NCI-H510A treated with DMSO at 0.1 percent for 48 hours (cell line): ENCODE measurements around the gene PIGV.
A peak's percentile ranks its signal among the peaks of the same experiment; 100 is the strongest.
"Not testable (repeated sequence)": the region's sequence is repeated elsewhere in the genome, so short reads cannot be mapped to it uniquely, and the experiment has no call there.

Experiments used
- DNase-seq: peaks from one replicate; lab custom pipeline; 2025; lab: John Stamatoyannopoulos, UW

PIGV gene

DNA sequence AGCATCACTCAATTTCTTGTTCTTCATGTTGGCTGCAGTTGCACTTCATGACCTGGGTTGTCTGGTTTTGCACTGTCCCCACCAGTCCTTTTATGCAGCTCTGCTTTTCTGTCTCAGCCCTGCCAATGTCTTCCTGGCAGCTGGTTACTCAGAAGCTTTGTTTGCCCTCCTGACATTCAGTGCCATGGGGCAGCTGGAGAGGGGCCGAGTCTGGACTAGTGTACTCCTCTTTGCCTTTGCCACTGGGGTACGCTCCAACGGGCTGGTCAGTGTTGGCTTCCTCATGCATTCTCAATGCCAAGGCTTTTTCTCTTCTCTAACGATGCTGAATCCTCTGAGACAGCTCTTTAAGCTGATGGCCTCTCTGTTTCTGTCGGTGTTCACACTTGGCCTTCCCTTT, 6.6 kb downstream of the PIGV start:
- DNase-seq = no peak

DNA sequence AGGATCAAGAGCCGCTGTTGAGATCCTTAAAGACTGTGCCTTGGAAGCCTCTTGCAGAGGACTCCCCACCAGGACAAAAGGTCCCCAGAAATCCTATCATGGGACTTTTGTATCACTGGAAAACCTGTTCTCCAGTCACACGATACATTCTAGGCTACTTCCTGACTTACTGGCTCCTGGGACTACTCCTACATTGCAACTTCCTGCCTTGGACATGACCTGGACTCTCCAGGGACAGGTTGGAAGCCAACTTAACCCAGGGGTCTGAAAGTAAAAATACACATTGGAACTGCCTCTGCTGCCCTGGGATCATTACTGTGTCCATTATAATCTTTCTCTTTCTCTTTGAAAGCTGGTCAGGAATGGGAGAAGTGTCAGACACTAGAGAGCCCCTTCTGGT, 9.9 kb downstream of the PIGV start:
- no peak for DNase-seq

DNA sequence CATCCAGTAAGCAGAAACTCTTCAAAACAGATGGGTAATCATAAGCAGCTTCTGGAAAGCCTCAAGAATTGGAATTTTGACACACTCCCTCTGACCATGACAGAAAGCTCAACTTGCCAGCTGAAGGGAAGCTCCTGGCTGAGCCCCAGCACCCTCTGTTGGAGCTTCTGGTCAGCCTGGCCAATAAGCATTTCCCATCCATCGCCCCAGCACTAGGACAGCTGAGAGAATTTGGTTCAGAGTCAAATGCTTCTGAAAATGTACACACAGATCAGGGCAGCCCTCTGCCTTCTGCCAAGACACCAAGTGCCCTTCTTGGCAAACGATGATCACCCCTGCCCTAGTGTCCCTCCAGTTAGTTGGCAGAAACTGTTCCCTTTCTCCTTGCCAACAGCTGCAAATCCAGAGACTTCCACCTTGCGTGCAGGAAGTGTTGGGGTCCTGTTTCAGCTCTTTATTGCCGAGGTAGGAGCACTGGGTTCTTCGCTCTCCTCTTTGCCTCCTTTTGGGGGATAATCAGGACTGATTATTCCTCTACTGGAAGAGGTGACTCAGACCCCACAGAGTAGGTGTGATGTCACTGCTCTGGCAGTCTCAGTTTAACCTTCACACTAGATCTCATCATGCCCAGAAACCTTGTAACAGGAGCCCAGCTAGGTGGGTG, 11.9 kb downstream of the PIGV start:
- no peak for DNase-seq

DNA sequence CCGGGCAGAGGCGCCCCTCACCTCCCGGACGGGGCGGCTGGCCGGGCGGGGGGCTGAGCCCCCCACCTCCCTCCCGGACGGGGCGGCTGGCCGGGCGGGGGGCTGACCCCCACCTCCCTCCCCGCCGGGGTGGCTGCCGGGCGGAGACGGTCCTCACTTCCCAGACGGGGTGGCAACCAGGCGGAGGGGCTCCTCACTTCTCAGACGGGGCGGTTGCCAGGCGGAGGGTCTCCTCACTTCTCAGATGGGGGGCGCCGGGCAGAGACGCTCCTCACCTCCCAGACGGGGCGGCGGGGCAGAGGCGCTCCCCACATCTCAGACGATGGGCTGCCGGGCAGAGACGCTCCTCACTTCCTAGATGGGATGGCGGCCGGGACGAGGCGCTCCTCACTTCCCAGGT, 16.2 kb downstream of the PIGV start:
- DNase-seq = not testable (repeated sequence)

DNA sequence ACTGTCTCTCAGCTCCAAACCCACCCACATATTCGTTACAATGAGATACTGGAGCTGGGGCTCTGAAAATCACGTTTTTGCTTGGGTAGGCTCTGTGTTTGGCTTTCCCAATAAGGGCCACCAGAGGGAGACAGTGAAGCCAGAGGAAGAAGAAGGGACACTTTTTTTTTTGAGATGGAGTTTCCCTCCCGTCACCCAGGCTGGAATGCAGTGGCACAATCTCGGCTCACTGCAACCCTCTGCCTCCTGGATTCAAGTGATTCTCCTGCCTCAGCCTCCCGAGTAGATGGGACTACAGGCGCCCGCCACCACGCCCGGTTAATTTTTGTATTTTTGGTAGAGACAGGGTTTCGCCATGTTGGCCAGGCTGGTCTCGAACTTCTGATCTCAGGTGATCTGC, 22.4 kb downstream of the PIGV start:
- DNase-seq = peak; percentile 43

DNA sequence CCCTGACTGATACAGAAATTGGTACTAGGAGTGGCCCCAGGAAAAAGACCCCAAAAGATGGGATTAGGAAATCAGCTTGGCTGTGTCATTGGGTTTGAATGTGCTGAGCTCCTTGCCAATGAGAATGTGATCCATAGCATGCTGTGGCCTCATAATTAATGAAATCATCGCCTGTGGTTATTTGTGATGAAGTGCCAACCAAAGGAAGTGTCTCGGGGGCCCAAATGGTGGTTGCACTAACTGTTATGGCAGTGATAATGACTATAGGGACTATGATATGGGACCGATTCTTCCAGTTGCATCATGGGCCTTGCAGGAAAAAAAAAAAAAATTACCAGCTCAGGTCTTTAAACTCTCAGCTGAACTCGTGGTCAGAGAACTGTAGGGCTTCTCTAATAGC, 23.3 kb downstream of the PIGV start:
- DNase-seq = no peak

DNA sequence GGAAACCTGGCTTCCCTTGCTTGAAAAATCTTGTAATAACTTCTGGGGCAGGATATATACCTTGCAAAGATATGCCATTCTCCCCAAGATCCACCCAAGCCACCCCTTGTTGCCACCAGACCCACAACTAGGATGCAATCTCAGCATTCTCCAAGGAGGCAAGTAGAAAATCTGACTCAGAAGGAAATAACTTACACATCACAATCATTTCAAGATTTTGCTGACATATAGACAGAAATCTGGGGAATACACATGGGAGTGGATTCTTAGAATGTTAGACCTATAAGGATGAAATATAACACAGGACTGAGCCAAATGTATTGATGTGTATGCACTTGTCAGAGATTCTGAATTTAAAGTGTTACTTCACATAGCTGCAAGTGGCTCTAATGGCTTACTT, 24.0 kb downstream of the PIGV start:
- DNase-seq = no peak

DNA sequence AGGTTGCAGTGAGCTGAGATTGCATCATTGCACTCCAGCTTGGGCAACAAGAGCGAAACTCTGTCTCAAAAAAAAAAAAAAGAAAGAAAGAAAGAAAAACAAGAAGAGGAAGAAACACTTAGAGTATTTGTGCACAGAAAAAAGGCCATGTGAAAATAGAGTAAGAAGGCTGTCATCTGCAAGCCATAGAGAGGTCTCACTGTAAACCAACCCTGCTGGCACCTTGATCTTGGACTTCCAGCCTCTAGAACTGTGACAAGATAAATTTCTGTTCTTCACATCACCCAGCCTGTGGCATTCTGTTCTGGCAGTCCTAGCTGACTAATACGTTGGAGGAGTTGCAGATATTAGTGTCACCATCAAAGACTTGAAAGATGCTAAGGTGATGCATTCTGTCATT, 26.6 kb downstream of the PIGV start:
- no peak for DNase-seq

DNA sequence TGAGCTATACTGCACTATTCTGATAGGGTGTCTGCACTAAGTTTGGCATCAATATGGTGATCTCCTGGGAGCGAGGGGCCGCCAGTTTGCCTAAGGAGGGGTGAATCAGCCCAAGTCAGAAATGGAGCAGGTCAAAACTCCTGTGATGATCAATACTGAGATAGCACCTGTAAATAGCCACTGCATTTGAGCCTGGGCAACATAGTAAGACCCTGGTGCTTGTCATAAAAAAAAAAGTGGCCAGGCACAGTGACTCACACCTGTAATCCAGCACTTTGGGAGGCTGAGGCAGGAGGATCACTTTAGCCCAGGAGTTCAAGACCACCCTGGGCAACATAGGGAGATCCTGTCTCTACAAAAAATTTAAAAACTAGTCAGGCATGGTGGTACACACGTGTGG, 27.1 kb downstream of the PIGV start:
- no peak for DNase-seq

DNA sequence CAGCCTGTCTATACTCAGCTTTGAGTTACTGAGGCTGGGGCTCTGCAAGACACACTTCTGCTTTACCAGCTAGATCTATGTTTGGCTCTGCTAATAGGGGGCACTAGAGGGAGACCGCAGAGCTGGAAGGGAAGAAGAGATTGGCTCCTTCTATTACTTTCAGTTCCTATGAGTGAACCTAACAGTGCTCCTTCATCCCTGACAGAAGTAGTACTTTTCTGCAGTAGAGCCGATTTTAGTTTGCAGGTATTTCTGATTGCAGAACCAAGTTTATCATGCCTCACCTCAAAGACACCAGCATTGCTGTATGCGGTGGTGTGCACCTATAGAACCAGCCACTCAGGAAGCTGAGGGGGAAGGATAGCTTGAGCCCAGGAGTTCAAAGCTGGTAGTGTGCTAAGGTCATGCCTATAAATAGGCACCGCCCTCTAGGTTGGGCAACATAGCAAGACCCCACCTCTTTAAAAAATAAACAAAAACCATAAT, 33.1 kb downstream of the PIGV start:
- DNase-seq = no peak

DNA sequence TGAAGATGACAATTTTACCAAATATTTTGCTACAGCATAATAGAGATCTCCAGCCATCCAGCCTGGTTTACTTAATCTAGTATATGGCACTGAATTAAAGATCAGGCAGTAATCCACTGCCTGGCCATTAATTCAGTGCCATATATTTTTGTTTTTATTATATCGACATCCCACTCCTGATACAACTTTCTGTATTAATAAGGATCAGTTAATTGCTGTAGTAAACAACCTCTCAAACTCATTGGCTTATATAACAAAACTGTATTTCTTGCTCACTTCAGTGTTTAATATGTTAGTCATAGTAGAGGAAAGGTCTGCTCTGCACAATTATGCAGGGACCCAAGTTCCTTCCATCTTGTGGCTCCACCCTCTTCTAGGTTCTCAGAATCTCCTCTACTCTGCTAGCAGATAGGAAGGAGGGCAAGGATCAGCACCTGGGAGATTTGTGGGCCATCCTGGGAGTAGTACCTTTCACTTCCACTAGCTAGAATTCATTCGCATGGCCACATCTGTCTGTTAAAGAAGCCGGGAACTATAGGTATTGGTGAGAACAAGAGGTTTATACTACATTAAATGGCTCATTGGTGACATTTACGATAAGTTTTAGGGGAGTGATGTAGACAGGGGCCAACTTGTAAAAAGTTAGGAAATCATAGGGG, 35.1 kb downstream of the PIGV start:
- DNase-seq = no peak

DNA sequence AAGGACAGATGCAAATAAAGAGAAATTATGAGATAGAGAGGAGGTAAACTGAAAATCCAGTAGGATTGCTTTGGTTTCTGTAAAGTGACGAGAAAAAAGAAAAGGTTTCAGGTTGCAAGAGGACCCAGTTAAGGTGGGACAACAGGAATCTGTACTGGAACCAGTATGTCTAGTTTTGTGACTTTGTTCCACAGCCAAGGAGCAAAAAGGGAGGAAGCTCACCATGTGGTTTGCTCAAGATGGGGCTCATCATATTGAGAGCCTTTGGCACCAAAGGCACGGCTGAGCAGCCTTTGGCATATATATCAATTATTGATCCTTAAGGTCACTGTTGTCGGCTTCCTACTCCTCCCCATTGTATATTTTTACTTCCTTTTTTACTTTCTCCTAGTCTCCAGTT, 37.0 kb downstream of the PIGV start:
- no peak for DNase-seq

DNA sequence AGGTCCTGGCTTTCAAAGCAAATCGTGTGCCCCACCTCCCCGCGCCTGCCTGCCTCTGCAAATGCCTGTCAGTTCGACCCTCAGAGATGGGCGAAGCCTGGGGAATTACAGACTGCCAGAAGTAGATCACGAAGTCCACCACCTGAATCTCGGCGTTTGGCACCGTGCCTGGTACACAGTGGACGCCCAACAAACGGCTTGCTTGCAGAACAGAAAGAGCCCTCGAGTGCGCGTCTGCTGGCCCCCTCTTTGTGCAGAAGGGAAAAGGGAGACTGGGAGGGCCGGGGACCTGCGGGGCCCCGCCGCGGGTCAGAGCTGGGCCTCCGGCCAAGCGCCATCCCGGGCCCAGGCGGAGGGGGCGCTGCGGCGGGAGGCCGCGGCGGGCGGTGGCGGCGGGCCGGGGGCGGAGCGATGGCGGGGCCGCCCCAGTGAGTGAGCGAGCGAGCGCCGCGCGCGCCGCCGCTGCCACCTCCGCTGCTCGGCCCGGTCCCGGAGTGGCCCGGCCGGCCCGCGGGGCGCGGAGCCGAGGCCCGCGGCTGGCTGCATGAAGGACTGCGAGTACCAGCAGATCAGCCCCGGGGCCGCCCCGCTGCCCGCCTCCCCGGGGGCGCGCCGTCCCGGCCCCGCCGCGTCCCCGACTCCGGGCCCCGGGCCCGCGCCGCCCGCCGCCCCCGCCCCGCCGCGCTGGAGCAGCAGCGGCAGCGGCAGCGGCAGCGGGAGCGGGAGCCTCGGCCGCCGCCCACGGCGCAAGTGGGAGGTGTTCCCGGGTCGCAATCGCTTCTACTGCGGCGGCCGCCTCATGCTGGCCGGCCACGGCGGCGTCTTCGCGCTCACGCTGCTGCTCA, 38.7 kb downstream of the PIGV start, which contains the start of gene ZDHHC18:
TSS of gene ZDHHC18 (plus strand) at position 428 of the 845 bp plus-strand sequence. CDS start at position 545, 117 bp downstream.
- DNase-seq = peak; percentile 64

DNA sequence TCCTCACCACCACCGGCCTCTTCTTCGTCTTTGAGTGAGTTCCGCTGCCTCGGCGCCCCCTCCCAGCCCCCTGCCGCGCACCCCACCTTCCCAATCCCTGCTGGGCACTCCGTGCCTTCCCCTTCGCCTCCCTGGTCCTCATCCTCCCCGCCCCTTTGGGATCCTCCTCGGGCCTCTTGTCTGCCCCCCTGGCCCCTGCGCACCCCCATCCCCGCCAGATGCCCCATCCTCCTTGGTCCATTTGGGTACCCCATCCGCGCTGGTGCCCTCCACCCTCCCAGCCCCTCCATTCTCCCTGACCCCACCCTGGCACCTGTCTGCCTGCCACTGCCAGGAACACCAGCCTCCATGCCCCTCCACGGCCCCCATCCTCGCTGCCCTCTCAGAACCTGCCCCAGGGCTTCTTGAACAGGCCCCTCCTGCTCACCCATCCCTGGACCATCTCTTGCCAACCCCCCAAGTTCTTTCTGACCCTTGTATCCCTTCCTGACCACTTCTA, 39.4 kb downstream of the PIGV start:
- no peak for DNase-seq

DNA sequence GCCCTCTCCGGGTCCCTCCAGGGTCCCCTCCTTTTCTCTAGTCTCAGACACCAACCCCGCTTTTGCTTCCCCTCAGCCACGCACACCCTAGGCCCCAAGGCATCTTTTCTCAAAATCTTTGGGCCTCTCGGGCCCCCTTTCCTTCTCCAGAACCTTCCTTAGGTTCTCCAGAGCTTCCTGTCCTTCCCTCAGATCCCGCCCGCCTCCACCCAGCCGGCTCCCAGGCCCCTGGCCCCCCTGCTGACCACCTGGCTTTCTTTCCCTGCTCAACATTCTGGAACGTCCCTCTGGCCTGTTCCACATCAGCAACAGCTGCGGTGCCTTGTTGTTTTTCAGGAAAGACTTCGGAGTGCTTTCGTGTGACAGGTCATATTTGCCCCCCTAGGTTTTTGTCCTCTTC, 39.9 kb downstream of the PIGV start:
- DNase-seq = no peak

DNA sequence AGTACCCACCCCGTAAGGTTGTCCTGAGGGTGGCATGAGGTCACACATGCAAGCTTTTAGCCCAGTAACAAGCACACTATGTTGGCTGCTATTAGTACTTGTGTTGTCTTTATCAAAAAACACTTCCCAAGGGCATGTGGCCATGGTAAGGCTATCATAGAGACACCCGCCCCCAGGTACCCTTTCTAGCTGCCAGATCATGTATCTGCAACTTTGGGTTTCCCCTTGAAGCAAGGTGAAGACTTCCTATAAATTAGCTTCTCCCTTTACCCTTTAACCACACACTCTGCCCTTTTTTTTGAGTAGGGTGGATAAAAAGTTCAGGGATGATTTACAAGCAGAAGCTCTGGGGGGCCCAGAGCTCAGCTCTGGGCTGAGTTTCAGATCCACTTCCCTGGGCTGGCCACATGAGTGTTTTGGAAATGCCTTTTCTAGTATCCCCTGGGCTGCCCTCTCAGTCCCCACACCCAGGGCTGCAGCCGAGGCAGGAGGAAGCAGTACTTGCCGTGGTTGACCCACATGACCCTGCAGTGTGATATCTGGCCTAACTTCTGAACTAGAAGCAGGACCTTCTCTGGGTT, 40.8 kb downstream of the PIGV start:
- no peak for DNase-seq

DNA sequence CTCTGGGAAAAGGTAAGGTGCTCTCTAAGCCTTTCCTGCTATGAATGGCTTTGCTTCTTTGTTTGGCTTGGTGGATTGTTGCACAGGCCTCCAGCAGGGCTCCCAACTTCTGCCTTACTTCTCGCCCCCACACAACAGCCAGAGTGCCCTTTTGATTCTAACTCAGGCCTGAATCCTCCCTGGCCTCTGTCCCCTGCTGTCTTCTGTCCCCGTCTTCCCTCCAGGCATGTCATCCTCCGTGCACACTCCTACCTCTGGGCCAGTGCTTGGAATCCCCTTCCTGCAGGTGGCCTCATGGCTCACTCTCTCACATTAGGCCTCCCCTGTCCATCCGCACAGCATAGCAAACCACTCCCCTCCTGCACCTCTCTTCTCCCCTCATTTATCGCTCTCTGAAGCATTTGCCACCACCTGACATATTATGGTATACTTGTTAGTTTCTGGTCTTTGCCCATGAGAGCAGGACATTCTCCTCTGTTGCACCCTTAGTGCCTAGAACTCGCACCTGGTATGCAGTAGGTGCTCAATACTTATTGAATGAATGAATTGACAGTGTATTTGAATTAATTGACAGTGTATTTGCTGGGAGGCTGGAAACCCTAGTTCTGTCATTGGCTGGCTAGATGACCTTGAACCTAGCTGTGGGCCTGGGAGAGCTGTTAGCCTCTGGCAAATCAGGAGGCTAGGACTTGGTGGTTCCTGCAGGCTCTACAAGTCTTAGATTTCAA, 41.6 kb downstream of the PIGV start:
- no peak for DNase-seq

DNA sequence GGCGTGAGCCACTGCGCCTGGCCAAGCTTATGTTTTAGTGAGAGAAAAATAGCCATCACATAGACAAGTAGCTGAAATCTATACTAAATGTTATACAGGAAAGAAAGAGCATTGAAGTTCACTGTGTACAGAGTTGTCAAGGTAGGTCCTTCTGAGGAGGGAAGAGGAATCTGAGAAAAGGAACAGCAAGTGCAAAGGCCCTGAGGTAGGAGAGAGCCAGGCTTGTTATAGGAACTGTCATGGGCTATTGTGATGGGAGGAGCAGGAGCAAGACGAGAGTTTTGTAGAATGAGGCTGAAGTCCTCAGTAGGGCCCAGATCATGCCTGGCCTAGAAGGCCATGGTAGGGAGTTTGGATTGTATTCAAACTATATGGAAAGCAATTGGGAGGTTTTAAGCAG, 43.3 kb downstream of the PIGV start:
- no peak for DNase-seq

DNA sequence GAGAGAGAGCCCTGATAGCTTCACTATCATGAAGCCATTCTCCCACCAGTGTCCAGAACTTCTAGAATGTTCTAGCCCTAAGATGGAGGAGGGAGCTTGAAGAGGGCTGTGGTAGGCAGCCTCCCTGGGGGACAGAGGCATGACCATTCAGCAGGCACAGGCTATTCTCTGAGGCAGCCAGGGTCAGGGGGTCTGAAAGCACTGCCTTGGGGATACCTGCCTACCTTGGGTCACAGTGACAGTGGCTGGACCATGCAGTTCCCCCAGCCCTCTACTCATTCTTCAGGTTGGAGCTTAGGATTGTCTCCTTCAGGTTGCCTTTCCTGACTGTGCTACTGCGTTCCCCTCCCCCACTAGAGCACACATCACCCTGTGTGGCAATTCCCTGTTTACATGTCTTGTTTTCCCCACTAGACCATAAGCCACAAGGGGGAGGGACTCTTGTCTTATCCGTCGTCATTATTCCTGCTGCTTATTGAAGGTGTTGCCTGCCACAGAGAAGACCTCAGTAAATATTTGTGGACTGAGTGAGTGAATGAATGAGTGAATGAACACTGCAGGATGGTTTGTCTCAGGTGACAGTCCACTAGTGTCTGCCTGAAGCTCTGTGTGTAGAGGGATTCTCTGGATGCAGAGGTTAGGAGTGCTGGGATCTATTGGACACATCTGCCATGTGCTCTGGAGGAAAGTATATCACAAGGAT, 43.9 kb downstream of the PIGV start:
- peak; percentile 19 for DNase-seq

DNA sequence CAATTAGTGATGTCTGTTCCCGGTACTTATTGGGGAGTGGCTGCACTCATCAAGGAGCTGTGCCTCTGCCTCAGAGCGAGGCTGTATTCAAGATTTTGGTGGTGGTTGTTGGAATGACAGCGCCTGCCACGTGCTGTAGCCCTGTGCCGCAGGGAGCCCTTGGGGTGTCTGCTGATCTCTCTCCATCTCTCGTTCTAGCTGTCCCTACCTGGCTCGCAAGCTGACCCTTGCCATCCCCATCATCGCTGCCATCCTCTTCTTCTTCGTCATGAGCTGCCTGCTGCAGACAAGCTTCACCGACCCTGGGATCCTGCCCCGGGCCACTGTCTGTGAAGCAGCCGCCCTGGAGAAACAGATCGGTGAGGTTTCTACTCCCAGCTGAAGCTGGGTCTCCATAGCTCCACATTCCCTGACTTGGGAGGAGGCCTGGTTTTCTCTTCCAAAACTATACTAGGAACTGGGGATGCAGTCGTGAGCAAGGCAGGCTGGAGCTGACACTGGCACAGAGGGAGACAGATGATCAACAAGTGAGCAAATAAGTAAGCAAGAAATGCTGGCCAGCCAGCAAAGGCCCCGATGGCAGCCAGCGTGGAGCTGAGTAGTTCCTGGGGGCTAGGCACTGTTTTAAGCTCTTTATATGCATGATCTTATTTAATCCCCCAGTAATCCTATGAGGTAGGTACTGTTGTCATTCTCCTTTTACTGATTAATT, 44.7 kb downstream of the PIGV start:
- DNase-seq = no peak
